HEK293T (cell line): ENCODE data around the gene H1-8.

Experiments used
- SP1 ChIP-seq: fragments of 450-650 bp; IDR thresholded peaks from 2 replicates; pipeline ENCODE4 v1.6.1; 2017
- SUZ12 ChIP-seq: fragments of 450-650 bp; IDR thresholded peaks from 2 replicates; pipeline ENCODE4 v1.6.1; 2016; ENCODE audit warnings: mild to moderate bottlenecking

DNA sequence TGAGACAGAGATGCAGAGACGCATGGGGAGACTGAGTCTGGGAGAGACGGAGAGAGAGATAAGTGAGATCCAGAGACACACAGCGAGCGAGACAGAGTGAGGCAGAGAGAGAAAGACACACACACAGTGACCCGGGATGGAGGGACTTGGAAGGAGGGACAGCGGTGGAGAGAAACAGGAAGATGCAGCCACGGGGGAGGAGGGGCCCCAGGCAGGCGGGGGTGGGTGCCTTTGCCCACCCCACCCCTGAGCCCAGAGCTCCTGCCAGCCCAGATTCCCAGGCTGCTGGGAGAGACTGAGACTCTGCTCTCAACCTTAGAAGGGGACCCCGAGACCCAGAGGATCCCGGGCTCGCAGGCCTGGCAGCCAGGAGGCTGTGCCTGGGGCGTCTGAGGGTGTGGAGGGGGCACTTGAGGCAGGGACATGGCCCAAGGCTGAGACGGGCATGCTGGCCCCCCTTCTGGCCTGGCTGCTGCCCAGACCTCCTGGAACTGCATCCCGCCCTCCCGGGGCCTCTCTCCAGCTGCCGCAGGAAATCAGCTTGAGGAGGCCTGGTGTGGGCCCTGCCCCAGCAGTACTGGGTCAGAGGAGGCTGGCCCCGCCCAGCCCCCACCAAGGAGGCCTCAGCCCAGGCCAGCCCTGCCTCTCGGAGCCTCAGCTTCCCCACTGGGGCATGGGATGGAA lies 18.1 kb downstream of the H1-8 start:
- TF ChIP-seq SP1 = no peak
- no peak for TF ChIP-seq SUZ12
